Neural progenitor cell (in vitro differentiated cells): ENCODE measurements around the gene ICE1. TPM values are rescaled to one million over a fixed set of nuclear protein-coding genes. Genes with fewer than 3 reads are reported as not detected.
"Not testable (repeated sequence)": the region's sequence is repeated elsewhere in the genome, so short reads cannot be mapped to it uniquely, and the experiment has no call there.

Source experiments
- DNase-seq: peaks from one replicate; pipeline ENCODE4 v3.0.0-alpha.2; 2016; ENCODE audit warnings: low spot score
- H2AFZ ChIP-seq: fragments of 200-600 bp; sonication (generic); replicated peaks from 2 replicates; pipeline ENCODE4 v1.6.1; 2016; ENCODE audit warnings: antibody characterized with exemption
- H3F3A ChIP-seq: fragments of 200-600 bp; sonication (generic); 2 replicates; pipeline ENCODE4 v1.6.1; 2016; ENCODE audit warnings: antibody characterized with exemption, low read depth
- H3K27ac ChIP-seq: fragments of 200-600 bp; sonication (generic); 2 replicates; pipeline ENCODE4 v1.5.1; 2016; ENCODE audit warnings: mild to moderate bottlenecking
- H3K27me3 ChIP-seq: fragments of 200-600 bp; sonication (generic); 2 replicates; pipeline ENCODE4 v1.6.1; 2016; ENCODE audit warnings: mild to moderate bottlenecking, moderate library complexity
- H3K36me3 ChIP-seq: fragments of 200-600 bp; sonication (generic); 2 replicates; pipeline ENCODE4 v1.5.1; 2016
- H3K4me1 ChIP-seq: fragments of 200-600 bp; sonication (generic); 2 replicates; pipeline ENCODE4 v1.6.1; 2016; ENCODE audit warnings: mixed run types
- H3K4me2 ChIP-seq: fragments of 200-600 bp; sonication (generic); 2 replicates; pipeline ENCODE4 v1.6.1; 2016
- H3K4me3 ChIP-seq: fragments of 200-600 bp; sonication (generic); 2 replicates; pipeline ENCODE4 v1.5.1; 2016
- H3K79me2 ChIP-seq: fragments of 200-600 bp; sonication (generic); 2 replicates; pipeline ENCODE4 v1.6.1; 2016; ENCODE audit warnings: low read depth
- H3K9ac ChIP-seq: fragments of 200-600 bp; sonication (generic); 2 replicates; pipeline ENCODE4 v1.6.1; 2016
- H3K9me3 ChIP-seq: fragments of 200-600 bp; sonication (generic); 2 replicates; pipeline ENCODE4 v1.5.1; 2016; ENCODE audit warnings: low read depth
- H4K20me1 ChIP-seq: fragments of 200-600 bp; sonication (generic); 2 replicates; pipeline ENCODE4 v1.6.1; 2016; ENCODE audit warnings: low read depth
- H3K27ac Mint-ChIP-seq: 3 replicates; pipeline ENCODE4 v1.8.0; 2021; ENCODE audit warnings: mixed read lengths
- H3K27me3 Mint-ChIP-seq: 2 replicates; pipeline ENCODE4 v1.8.0; 2022; ENCODE audit warnings: low read depth, mild to moderate bottlenecking, inconsistent platforms, moderate library complexity, mixed read lengths; ENCODE audit not compliant: insufficient read depth
- H3K36me3 Mint-ChIP-seq: 3 replicates; pipeline ENCODE4 v1.8.0; 2021; ENCODE audit warnings: mixed read lengths
- H3K4me1 Mint-ChIP-seq: 3 replicates; pipeline ENCODE4 v1.8.0; 2021; ENCODE audit warnings: mixed read lengths
- H3K4me3 Mint-ChIP-seq: 3 replicates; pipeline ENCODE4 v1.8.0; 2021; ENCODE audit warnings: mild to moderate bottlenecking, moderate library complexity, mixed read lengths
- H3K9me3 Mint-ChIP-seq: 3 replicates; pipeline ENCODE4 v1.8.0; 2020; ENCODE audit warnings: mixed read lengths
- CTCF ChIP-seq: fragments of 200-600 bp; sonication (generic); IDR thresholded peaks from 2 replicates; pipeline ENCODE4 v1.5.1; 2017; ENCODE audit warnings: antibody characterized with exemption, mild to moderate bottlenecking
- EZH2 ChIP-seq: fragments of 200-600 bp; sonication (generic); IDR thresholded peaks from 2 replicates; pipeline ENCODE4 v1.6.1; 2017; ENCODE audit warnings: antibody characterized with exemption, mild to moderate bottlenecking, moderate library complexity
- EZH2phosphoT487 ChIP-seq: fragments of 200-600 bp; sonication (generic); IDR thresholded peaks from 2 replicates; pipeline ENCODE4 v1.6.1; 2017; ENCODE audit warnings: antibody characterized with exemption
- total RNA-seq: library from RNA; depleted of rRNA; stranded (reverse); fragments of >200 nt; gene quantifications from 2 replicates; pipeline ENCODE4 v1.2.3, GENCODE V29; 2015; ENCODE audit warnings: low replicate concordance

The ICE1 gene
- total RNA-seq, 1 donor from 2014 or later: 47.6 TPM

GRCh38 chr5:5511904-5512416 lies 89.5 kb downstream of the ICE1 start:
- Histone ChIP-seq H3K4me2 (no peak overlapping the region), H3K9me3 (no peaks in the 10 kb centered on the region), H2AFZ (no peak overlapping the region), H3K27ac (no peak overlapping the region), H3K4me1 (no peaks in the 10 kb centered on the region), H3K9ac (no peak overlapping the region), H4K20me1 (no peaks in the 10 kb centered on the region), H3K4me3 (no peak overlapping the region), H3K36me3 (no peaks in the 10 kb centered on the region), H3K79me2 (no peaks in the 10 kb centered on the region), H3K27me3 (no peaks in the 10 kb centered on the region), H3F3A (no peaks in the 10 kb centered on the region)
- Mint-ChIP-seq H3K27me3 (peaks cover 2% of the 10 kb centered on the region), H3K4me1 (no peaks in the 10 kb centered on the region), H3K9me3 (peaks cover 11% of the 10 kb centered on the region), H3K36me3 (no peaks in the 10 kb centered on the region), H3K27ac (no peak overlapping the region), H3K4me3 (no peak overlapping the region)
- DNase-seq: no peak
- TF ChIP-seq EZH2phosphoT487 (no peak), CTCF (no peak), EZH2 (no peak)

GRCh38 chr5:5512543-5512942 lies 90.1 kb downstream of the ICE1 start:
- Histone ChIP-seq H3K4me3 (no peak overlapping the region), H3K36me3 (no peaks in the 10 kb centered on the region), H3K9me3 (no peaks in the 10 kb centered on the region), H3K27ac (no peak overlapping the region), H2AFZ (no peak overlapping the region), H4K20me1 (no peaks in the 10 kb centered on the region), H3K4me2 (no peak overlapping the region), H3K79me2 (no peaks in the 10 kb centered on the region), H3F3A (no peaks in the 10 kb centered on the region), H3K9ac (no peak overlapping the region), H3K4me1 (no peaks in the 10 kb centered on the region), H3K27me3 (no peaks in the 10 kb centered on the region)
- no peak for DNase-seq
- peaks cover 11% of the 10 kb centered on the region for H3K9me3 Mint-ChIP-seq
- H3K4me1 Mint-ChIP-seq: no peaks in the 10 kb centered on the region
- H3K27me3 Mint-ChIP-seq: peaks cover 2% of the 10 kb centered on the region
- no peak for TF ChIP-seq EZH2
- no peak for TF ChIP-seq EZH2phosphoT487
- no peak for TF ChIP-seq CTCF
- no peak overlapping the region for H3K27ac Mint-ChIP-seq
- no peak overlapping the region for H3K4me3 Mint-ChIP-seq
- no peaks in the 10 kb centered on the region for H3K36me3 Mint-ChIP-seq

- not testable (repeated sequence) for H3K4me1 ChIP-seq, H3K27ac ChIP-seq, H3K4me2 ChIP-seq, H2AFZ ChIP-seq, H3K4me1 Mint-ChIP-seq, H3K4me3 Mint-ChIP-seq, H3K36me3 Mint-ChIP-seq, H4K20me1 ChIP-seq, H3K9ac ChIP-seq, H3F3A ChIP-seq, H3K27me3 ChIP-seq, H3K27me3 Mint-ChIP-seq, H3K36me3 ChIP-seq, H3K9me3 Mint-ChIP-seq, H3K9me3 ChIP-seq, H3K79me2 ChIP-seq, H3K27ac Mint-ChIP-seq, DNase-seq, H3K4me3 ChIP-seq
These were observed 98.1 kb downstream of the ICE1 start for GRCh38 chr5:5520622-5521021.

GRCh38 chr5:5521029-5521428 lies 98.6 kb downstream of the ICE1 start:
- Histone ChIP-seq H2AFZ (no peak overlapping the region), H3K9ac (no peak overlapping the region), H3F3A (no peaks in the 10 kb centered on the region), H3K27me3 (no peaks in the 10 kb centered on the region), H3K4me1 (peaks cover 2% of the 10 kb centered on the region), H3K9me3 (no peaks in the 10 kb centered on the region), H3K79me2 (no peaks in the 10 kb centered on the region), H3K36me3 (no peaks in the 10 kb centered on the region), H3K4me2 (no peak overlapping the region), H3K4me3 (no peak overlapping the region), H3K27ac (no peak overlapping the region), H4K20me1 (no peaks in the 10 kb centered on the region)
- no peak overlapping the region for H3K27ac Mint-ChIP-seq
- DNase-seq: no peak
- H3K27me3 Mint-ChIP-seq: peaks cover 4% of the 10 kb centered on the region
- H3K36me3 Mint-ChIP-seq: no peaks in the 10 kb centered on the region
- TF ChIP-seq CTCF (no peak), EZH2phosphoT487 (no peak), EZH2 (no peak)
- H3K4me3 Mint-ChIP-seq: no peak overlapping the region
- H3K4me1 Mint-ChIP-seq: no peaks in the 10 kb centered on the region
- H3K9me3 Mint-ChIP-seq: peaks cover 2% of the 10 kb centered on the region
